ENCODE data around the gene ZSWIM5. TPM values are rescaled to one million over a fixed set of nuclear protein-coding genes. Genes with fewer than 3 reads are reported as not detected.
"Not testable (repeated sequence)": the region's sequence is repeated elsewhere in the genome, so short reads cannot be mapped to it uniquely, and the experiment has no call there.

The ZSWIM5 gene
- polyA plus RNA-seq, 1 experiment = 0.15 TPM

DNA sequence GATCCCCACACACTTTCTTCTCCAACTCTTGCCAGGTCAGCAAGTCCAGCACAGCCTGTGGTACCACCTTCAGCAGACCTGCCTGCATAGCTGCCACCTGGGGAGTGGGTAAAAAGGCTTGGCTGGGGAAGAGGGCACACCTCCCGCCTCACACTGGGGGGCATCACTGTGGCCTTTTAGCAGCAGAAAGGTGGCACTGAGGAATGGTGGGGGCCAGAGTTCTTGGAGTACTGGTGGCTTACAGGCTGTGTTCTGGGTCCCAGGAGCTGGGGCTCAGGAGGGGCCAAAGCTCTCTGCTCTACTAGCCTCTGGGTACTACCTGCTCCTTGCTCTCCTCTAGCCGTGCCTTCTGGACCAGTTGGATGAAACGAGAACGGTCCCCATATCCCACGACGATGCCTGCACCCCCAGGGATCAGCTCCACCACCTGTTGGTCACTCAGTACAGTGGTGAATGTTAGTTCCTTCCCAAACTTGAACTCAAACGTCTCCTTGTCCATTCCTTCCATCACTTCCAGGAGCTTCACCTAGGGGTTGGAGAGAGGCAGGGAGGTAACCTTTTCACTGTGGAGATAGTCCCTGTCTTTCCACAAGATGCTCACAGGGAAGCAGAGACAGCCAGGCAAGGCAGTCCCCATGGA, 202.0 kb downstream of the ZSWIM5 start:
- no peak for DNase-seq (ENCODE audit: low read depth)
- no peak overlapping the region for H3K4me3 ChIP-seq (ENCODE audit: low read depth, low read length)
- TF ChIP-seq, protein P1, sequence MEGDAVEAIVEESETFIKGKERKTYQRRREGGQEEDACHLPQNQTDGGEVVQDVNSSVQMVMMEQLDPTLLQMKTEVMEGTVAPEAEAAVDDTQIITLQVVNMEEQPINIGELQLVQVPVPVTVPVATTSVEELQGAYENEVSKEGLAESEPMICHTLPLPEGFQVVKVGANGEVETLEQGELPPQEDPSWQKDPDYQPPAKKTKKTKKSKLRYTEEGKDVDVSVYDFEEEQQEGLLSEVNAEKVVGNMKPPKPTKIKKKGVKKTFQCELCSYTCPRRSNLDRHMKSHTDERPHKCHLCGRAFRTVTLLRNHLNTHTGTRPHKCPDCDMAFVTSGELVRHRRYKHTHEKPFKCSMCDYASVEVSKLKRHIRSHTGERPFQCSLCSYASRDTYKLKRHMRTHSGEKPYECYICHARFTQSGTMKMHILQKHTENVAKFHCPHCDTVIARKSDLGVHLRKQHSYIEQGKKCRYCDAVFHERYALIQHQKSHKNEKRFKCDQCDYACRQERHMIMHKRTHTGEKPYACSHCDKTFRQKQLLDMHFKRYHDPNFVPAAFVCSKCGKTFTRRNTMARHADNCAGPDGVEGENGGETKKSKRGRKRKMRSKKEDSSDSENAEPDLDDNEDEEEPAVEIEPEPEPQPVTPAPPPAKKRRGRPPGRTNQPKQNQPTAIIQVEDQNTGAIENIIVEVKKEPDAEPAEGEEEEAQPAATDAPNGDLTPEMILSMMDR (IDR thresholded peaks at IDR 0.05; ENCODE audit: insufficient read depth, low read depth, low read length) = no peak
- POLR2A ChIA-PET = no interaction called here
- H3K27me3 ChIP-seq (ENCODE audit: control insufficient read depth, insufficient read depth, low read length) = no peaks in the 10 kb centered on the region
- CTCF ChIA-PET = interaction anchor here (1.2 kb wide), 1 partner anchor 296 kb away, joined by 3 read pairs; no protein-coding TSS in a partner anchor
- peaks cover 59% of the 10 kb centered on the region for H3K36me3 ChIP-seq (ENCODE audit: control insufficient read depth, insufficient read depth, low read length)

GRCh38 chr1:45003741-45004140, 202.7 kb downstream of the ZSWIM5 start:
- ChIA-PET POLR2A (no interaction called here), CTCF (no interaction called here)
- TF ChIP-seq, protein P1 (IDR thresholded peaks at IDR 0.05; ENCODE audit: insufficient read depth, low read depth, low read length) = no peak
- peaks cover 55% of the 10 kb centered on the region for H3K36me3 ChIP-seq (ENCODE audit: control insufficient read depth, insufficient read depth, low read length)
- no peak for DNase-seq (ENCODE audit: low read depth)
- H3K27me3 ChIP-seq (ENCODE audit: control insufficient read depth, insufficient read depth, low read length) = no peaks in the 10 kb centered on the region
- no peak overlapping the region for H3K4me3 ChIP-seq (ENCODE audit: low read depth, low read length)

DNA sequence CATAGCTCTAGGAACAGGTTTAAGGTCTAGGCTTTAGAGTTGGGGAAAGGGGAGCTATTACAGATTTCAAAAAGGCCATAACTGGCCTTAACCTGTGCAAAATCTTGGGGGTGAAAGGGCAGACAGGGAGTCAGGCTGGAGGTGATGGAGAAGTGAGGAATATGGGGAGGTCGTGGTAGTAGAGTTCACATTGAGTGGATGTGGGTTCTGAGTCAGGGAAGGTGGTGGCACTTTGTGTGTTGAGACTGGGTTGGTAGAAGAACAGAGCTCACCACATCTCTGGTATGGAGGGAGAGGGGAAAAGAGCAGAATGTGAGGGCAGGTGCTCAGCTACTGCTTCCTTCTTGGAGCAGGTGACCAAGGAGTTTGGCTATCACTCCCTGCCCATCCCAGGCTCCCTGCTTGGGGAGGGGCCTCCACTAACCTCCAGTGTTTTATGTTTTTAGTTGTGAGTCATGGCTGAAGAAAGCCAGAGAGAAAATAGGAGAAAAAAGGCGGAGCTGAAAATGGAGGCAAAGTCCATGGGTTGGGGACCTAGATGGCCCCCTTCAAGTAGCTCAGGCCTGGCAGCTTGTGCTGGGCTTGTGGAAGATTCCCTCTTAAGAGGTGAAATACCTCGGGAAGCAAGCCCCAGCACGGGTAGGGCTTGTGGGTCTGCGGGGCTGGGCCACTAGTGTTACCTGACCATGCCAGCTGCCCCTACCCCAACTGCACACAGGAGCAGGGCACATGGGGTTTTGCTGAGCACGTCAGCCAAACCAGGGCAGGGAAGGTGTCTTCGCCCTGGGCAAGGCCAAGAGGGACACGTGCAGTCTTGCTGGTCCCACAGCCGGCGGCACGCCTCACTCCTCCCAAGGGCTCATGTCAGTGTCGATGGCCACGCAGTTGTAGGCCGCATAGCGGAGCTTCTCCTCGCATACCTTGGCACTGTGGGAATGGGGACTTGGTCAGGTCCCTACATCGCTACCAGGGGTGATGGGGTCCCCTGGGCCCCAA, 203.5 kb downstream of the ZSWIM5 start:
- TF ChIP-seq, protein P1 (IDR thresholded peaks at IDR 0.05; ENCODE audit: insufficient read depth, low read depth, low read length) = no peak
- no peak overlapping the region for H3K4me3 ChIP-seq (ENCODE audit: low read depth, low read length)
- peaks cover 48% of the 10 kb centered on the region for H3K36me3 ChIP-seq (ENCODE audit: control insufficient read depth, insufficient read depth, low read length)
- POLR2A ChIA-PET = interaction anchor here (0.7 kb wide), 1 partner anchor 9 kb away, joined by 3 read pairs; the partner anchor contains the start of gene UROD
- DNase-seq (ENCODE audit: low read depth) = no peak
- CTCF ChIA-PET = interaction anchor here (0.9 to 1.2 kb wide), 2 partner anchors 15 to 487 kb away, joined by 3 to 4 read pairs; partner anchors contain the start of gene TESK2
- no peaks in the 10 kb centered on the region for H3K27me3 ChIP-seq (ENCODE audit: control insufficient read depth, insufficient read depth, low read length)

DNA sequence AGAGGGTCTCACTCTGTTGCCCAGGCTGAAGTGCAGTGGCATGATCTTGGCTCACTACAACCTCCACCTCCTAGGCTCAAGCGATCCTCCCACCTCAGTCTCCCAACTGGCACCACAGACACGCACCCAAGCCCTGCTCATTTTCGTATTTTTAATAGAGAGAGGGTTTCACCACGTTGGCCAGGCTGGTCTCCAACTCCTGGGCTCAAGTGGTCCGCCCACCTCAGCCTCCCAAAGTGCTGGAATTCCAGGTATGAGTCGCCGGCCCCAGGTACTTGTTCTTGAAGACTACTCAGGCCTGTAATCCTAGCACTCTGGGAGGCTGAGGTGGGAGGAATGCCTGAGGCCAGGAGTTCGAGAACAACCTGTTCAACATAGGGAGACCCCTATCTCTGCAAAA, 204.8 kb downstream of the ZSWIM5 start:
- H3K4me3 ChIP-seq (ENCODE audit: low read depth, low read length); CTCF ChIA-PET; DNase-seq (ENCODE audit: low read depth); H3K27me3 ChIP-seq (ENCODE audit: control insufficient read depth, insufficient read depth, low read length); POLR2A ChIA-PET: not testable (repeated sequence)
- H3K36me3 ChIP-seq (ENCODE audit: control insufficient read depth, insufficient read depth, low read length) = peaks cover 36% of the 10 kb centered on the region

DNA sequence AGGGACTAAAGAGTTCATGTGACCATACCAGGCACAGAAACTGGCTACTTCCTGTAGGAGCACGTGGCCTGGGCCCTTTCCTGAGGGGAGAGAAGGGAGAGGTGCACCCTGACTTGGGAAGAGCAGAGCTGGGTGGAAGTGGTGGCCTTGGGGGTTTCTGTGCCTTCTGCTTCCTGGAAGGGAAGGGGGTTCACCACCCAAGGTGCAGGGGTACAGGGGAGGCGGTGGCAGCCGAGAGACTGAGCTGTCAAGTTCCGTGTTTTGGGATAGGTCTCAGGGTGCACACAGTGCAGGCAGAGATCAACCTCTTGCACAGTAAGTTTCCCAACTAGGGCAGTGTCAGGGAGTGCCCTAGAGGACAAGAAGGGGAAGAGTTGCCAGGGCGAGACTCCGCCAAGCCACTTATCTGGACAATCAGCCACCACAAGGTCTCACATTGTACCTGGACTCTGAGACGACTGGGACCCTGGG, 205.4 kb downstream of the ZSWIM5 start:
- TF ChIP-seq, protein P1 (IDR thresholded peaks at IDR 0.05; ENCODE audit: insufficient read depth, low read depth, low read length) = no peak
- no peak overlapping the region for H3K4me3 ChIP-seq (ENCODE audit: low read depth, low read length)
- no peak for DNase-seq (ENCODE audit: low read depth)
- H3K27me3 ChIP-seq (ENCODE audit: control insufficient read depth, insufficient read depth, low read length) = no peaks in the 10 kb centered on the region
- H3K36me3 ChIP-seq (ENCODE audit: control insufficient read depth, insufficient read depth, low read length) = peaks cover 35% of the 10 kb centered on the region
- POLR2A ChIA-PET = no interaction called here
- CTCF ChIA-PET = no interaction called here
